Psoas muscle (tissue), 8 donors: ENCODE data around the gene MTCL1. TPM values are rescaled to one million over a fixed set of nuclear protein-coding genes. Genes with fewer than 3 reads are reported as not detected.

ENCODE experiments used
- ATAC-seq, 4 donors: fragments of 200-7000 bp; cut with Tn5 transposase; one replicate each; pipeline ENCODE4 v1.9.1; 2020; ENCODE audit warnings: moderate library complexity in 3 of 4, mild to moderate bottlenecking in 2 of 4
- DNase-seq, 2 donors: peaks; one replicate each; pipeline ENCODE4 v3.0.0-alpha.2; 2020
- H3K27ac ChIP-seq: fragments of 200-600 bp; one replicate; pipeline ENCODE4 v1.8.0; 2022
- H3K27me3 ChIP-seq, 3 donors: fragments of 200-600 bp in 1 of 3; one replicate each; pipeline versions ENCODE4 v1.6.1 to v1.8.0; 2013 to 2022; ENCODE audit warnings: low read length in 2 of 3, mild to moderate bottlenecking in 2 of 3, moderate library complexity in 1 of 3; ENCODE audit not compliant: insufficient read depth in 3 of 3
- H3K36me3 ChIP-seq, 2 donors: fragments of 200-600 bp in 1 of 2; one replicate each; pipeline versions ENCODE4 v1.6.1 to v1.8.0; 2013 to 2022; ENCODE audit warnings: low read depth in 1 of 2, mild to moderate bottlenecking in 1 of 2, moderate library complexity in 1 of 2; ENCODE audit not compliant: insufficient read depth in 1 of 2
- H3K4me1 ChIP-seq: fragments of 200-600 bp; one replicate; pipeline ENCODE4 v1.8.0; 2022
- H3K4me3 ChIP-seq: fragments of 200-600 bp; one replicate; pipeline ENCODE4 v1.8.0; 2022; ENCODE audit warnings: mild to moderate bottlenecking
- H3K9me3 ChIP-seq: fragments of 200-600 bp; one replicate; pipeline ENCODE4 v1.8.0; 2022
- CTCF ChIP-seq: fragments of 200-600 bp; IDR thresholded peaks from one replicate; pipeline ENCODE4 v1.8.0; 2022; ENCODE audit warnings: antibody characterized with exemption
- WGBS, 3 donors: extraction: QIAGEN DNeasy Blood & Tissue Kit; methylation state at CpG; one replicate each; pipeline versions ENCODE4 v1.1.6 to v1.1.7; 2013; 5-methylcytosine and 5-hydroxymethylcytosine counted together
- intact Hi-C, 2 donors: fragments of 100-400 bp; cut with DNase I; formaldehyde crosslinking; loops; one replicate each; pipeline versions ENCODE4 v1.11.0 to v1.14.2; 2022
- polyA plus RNA-seq, 3 donors: library from polyadenylated mRNA; stranded (reverse); fragments of 200-250 nt; gene quantifications; one replicate each; pipeline ENCODE4 v1.2.3, GENCODE V29; 2013
- total RNA-seq, 4 donors: library from RNA; stranded (reverse); fragmentation: NEBNext Ultra II Directional in 2 of 4; extraction: Animal tissue kit (Norgen Biotek cat#: 25700) in 2 of 4; gene quantifications; one replicate each; pipeline versions ENCODE4 v1.2.1 to v1.2.4, GENCODE V29; 2021 to 2023
- donor health status: healthy with polysubstance abuse.
- donor health status: DM: no; HTN: no; CAD: no; lungs with moderate emphysema.
- donor health status: Bipolar disorder and iron deficiency.
- donor health status: healthy.
- donor health status: DM: yes; HTN: yes; CAD: no.
- donor health status: DM: no; HTN: no; CAD: no.
- donor health status: DM: no; HTN: no; CAD: no.
- donor health status: DM: yes; HTN: yes; CAD: no.

Gene MTCL1
- total and polyA plus RNA-seq, 7 donors, result 1.3 to 5.3 (median 3.0) TPM

- 47 to 56% (median 51%) methylated on average over 13 of the region's 13 CpGs for whole genome bisulfite sequencing, 3 donors
- DNase-seq (no peak), ATAC-seq (peak in 2 of 4 donors; percentile 28 to 72)
- TF ChIP-seq CTCF, result no peak
- no peak overlapping the region for H3K4me3 ChIP-seq
- no peaks in the 10 kb centered on the region for H3K27me3 ChIP-seq
- no peak overlapping the region for H3K27ac ChIP-seq
- H3K4me1 ChIP-seq, result no peaks in the 10 kb centered on the region
- no peaks in the 10 kb centered on the region for H3K9me3 ChIP-seq
- intact Hi-C loops, result no loop called here
- H3K36me3 ChIP-seq, result no peaks in the 10 kb centered on the region
Measured at GRCh38 chr18:8685141-8685913, 20.0 kb upstream of the MTCL1 start.

- Histone ChIP-seq H3K27me3 (no peaks in the 10 kb centered on the region), H3K9me3 (no peaks in the 10 kb centered on the region), H3K4me1 (no peaks in the 10 kb centered on the region), H3K36me3 (no peaks in the 10 kb centered on the region), H3K27ac (no peak overlapping the region), H3K4me3 (no peak overlapping the region)
- DNase-seq (no peak), ATAC-seq (no peak)
- 92 to 97% (median 94%) methylated on average over 8 of the region's 8 CpGs for WGBS, 3 donors
- intact Hi-C loops, result no loop called here
- no peak for TF ChIP-seq CTCF
Measured at GRCh38 chr18:8685914-8686216, 19.5 kb upstream of the MTCL1 start.

- DNase-seq (no peak), ATAC-seq (no peak)
- no peak for TF ChIP-seq CTCF
- Histone ChIP-seq H3K9me3 (no peaks in the 10 kb centered on the region), H3K4me3 (no peak overlapping the region), H3K36me3 (no peaks in the 10 kb centered on the region), H3K27ac (no peak overlapping the region), H3K4me1 (no peaks in the 10 kb centered on the region), H3K27me3 (no peaks in the 10 kb centered on the region)
- 75 to 78% (median 76%) methylated on average over 6 of the region's 6 CpGs for WGBS, 3 donors
- intact Hi-C loops, result no loop called here
Measured at GRCh38 chr18:8686611-8687010, 18.7 kb upstream of the MTCL1 start.

- H3K4me3 ChIP-seq, result no peak overlapping the region
- H3K27me3 ChIP-seq, result no peaks in the 10 kb centered on the region
- no peak for DNase-seq
- no peaks in the 10 kb centered on the region for H3K9me3 ChIP-seq
- H3K4me1 ChIP-seq, result no peaks in the 10 kb centered on the region
- no peak for TF ChIP-seq CTCF
- ATAC-seq, result no peak
- no peak overlapping the region for H3K27ac ChIP-seq
- intact Hi-C loops, result no loop called here
- WGBS, 3 donors, result 89 to 91% (median 89%) methylated on average over 8 of the region's 8 CpGs
- H3K36me3 ChIP-seq, result no peaks in the 10 kb centered on the region
Measured at GRCh38 chr18:8688216-8688800, 17.0 kb upstream of the MTCL1 start.

- TF ChIP-seq CTCF, result no peak
- intact Hi-C loops, result no loop called here
- H3K9me3 ChIP-seq, result no peaks in the 10 kb centered on the region
- H3K27ac ChIP-seq, result no peak overlapping the region
- H3K36me3 ChIP-seq, result no peaks in the 10 kb centered on the region
- DNase-seq, result no peak
- H3K27me3 ChIP-seq, result no peaks in the 10 kb centered on the region
- H3K4me3 ChIP-seq, result no peak overlapping the region
- H3K4me1 ChIP-seq, result no peaks in the 10 kb centered on the region
- 93 to 96% (median 94%) methylated on average over 8 of the region's 8 CpGs for WGBS, 3 donors
- ATAC-seq, result no peak
Measured at GRCh38 chr18:8688816-8689215, 16.5 kb upstream of the MTCL1 start.
